ENCODE measurements around the gene OR13F1.

DNA sequence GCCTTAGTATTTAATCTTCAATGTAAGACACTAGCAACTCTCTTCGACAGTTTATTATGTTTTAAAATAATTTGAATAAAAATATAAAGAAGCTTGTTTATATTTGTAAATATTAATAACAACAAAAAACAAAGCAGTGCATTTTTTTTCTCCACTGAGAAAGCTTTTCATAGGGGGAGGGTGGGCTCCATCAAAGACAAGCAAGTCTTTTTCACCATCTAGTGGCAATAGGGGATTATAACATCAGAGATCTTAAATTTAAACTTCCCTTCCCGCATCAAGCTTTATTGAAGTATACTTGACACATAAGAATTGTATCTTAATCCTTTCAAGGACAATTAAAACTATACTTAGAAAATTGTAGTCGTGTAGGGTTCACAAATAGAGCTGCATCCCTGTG is 9.3 kb upstream of the OR13F1 start:
- TF ChIP-seq SUZ12 (IDR thresholded peaks at IDR 0.05; ENCODE audit: extremely low read depth, insufficient read depth, insufficient read length) (no peak), YY1 (IDR thresholded peaks at IDR 0.05; ENCODE audit: insufficient read depth, insufficient read length) (no peak)
